Activated B cell treated with CpG ODN at 0.5 μM for 24 hours (primary cell): ENCODE data around the gene DRC3. TPM values are rescaled to one million over a fixed set of nuclear protein-coding genes. Genes with fewer than 3 reads are reported as not detected.

ENCODE experiments used
- ATAC-seq: fragments of 200-7000 bp; cut with Tn5 transposase; one replicate; pipeline ENCODE4 v1.10.0; 2021; ENCODE audit warnings: low read depth, mild to moderate bottlenecking, moderate library complexity
- CTCF ChIA-PET: fragments of 350-600 bp; sonication (Branson Sonifier 250); formaldehyde crosslinking; loops from one replicate; lab custom pipeline; 2021; ENCODE audit warnings: antibody characterized with exemption; lab: Charles Lee
- POLR2A ChIA-PET: fragments of 350-600 bp; sonication (Branson Sonifier 250); formaldehyde crosslinking; loops from one replicate; lab custom pipeline; 2021; ENCODE audit warnings: antibody characterized with exemption; lab: Charles Lee
- DNase-seq: peaks from one replicate; pipeline ENCODE4 v3.0.0; 2022
- H3K27ac Mint-ChIP-seq: one replicate; pipeline ENCODE4 v1.8.0; 2020; ENCODE audit warnings: mixed read lengths
- H3K27me3 Mint-ChIP-seq: one replicate; pipeline ENCODE4 v1.8.0; 2021; ENCODE audit warnings: mixed read lengths
- H3K36me3 Mint-ChIP-seq: one replicate; pipeline ENCODE4 v1.8.0; 2021; ENCODE audit warnings: low read depth, mixed read lengths
- H3K4me1 Mint-ChIP-seq: one replicate; pipeline ENCODE4 v1.8.0; 2021; ENCODE audit warnings: mixed read lengths
- H3K4me3 Mint-ChIP-seq: one replicate; pipeline ENCODE4 v1.8.0; 2020; ENCODE audit warnings: mild to moderate bottlenecking, mixed read lengths
- H3K9me3 Mint-ChIP-seq: one replicate; pipeline ENCODE4 v1.8.0; 2020; ENCODE audit warnings: mixed read lengths
- CTCF ChIP-seq: fragments of 200-600 bp; IDR thresholded peaks from one replicate; pipeline ENCODE4 v1.8.0; 2022; ENCODE audit warnings: antibody characterized with exemption, mild to moderate bottlenecking
- intact Hi-C: fragments of 100-400 bp; cut with micrococcal nuclease; formaldehyde crosslinking; loops from one replicate; pipeline ENCODE4 v1.15.1; 2024
- total RNA-seq: library from RNA; stranded (reverse); gene quantifications from 2 replicates; pipeline ENCODE4 v1.2.3, GENCODE V29; 2022

DRC3 gene
- total RNA-seq, 1 donor from 2014 or later: not detected

DNA sequence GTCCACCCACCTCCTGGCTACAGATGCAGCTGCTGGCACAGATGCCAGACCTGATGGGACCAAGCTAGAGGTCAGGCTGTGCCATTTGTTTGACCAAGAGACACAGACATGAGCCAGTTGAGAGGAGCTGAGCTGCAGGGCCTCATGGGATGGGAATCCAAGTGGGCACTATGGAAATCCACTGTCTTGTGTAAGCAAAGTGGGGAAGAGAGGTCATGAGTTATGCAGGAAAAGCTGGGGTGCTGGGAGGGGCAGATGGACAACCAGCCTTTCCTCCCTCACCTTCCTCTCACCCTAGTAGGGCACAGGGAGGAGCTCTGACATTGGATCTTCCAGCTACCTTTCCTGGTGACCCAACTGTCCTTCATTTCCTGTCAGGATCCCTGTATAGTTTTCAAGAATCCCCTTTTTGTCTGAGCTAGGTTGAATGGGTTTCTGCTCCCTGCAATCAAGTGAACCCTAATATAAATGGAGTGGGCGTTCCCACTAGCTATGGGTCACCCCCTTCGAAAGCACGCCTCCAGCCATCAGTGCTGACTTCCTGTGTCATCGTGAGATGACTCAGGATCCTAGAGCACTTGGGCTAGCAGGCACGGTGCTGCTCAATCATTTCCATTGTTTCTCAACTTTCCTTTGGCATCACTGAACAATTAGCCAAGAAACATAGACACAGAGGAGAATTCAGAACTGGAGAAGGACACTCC is 52.7 kb downstream of the DRC3 start:
- H3K4me3 Mint-ChIP-seq: no peak overlapping the region
- intact Hi-C loops: no loop called here

DNA sequence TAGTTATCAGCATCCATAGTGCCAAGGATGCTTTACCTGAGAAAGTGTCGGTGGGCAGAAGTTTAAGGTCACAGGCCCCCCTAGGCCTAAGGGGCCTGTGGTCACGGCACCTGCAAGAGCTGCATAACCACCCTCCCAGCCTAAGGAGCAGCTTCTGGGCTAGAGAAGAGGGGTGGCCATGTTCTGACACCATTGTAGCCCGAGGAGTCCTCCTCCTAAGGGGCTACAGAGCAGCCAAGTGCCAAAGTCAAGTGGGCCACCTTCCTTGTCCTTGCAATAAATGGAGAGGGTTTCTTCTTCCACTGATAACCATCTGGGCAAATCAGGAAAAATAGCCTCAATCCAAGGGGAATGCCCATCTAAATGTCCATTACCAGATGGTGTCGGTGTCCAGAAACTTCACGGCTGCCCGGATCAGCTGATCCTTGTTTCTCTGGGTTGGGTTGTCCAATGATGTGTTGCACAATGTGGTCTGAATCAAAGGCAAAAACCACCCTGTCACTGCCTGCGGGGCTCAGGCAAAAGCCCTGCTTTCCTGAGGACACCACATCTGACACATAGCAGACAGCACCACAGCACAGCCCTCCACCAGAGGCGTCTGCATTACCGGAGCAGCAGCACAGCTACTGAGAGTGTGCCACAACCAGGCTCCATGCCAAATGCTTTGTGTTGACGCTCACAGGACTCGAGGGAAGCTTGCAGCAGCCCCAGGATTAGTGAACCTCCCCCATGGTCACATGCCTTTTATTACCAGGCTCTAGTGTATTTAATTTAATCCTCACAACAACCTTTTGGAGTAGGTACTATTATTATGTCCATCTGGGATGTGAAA is 53.5 kb downstream of the DRC3 start:
- CTCF ChIA-PET: no interaction called here
- intact Hi-C loops: no loop called here
- H3K27me3 Mint-ChIP-seq: no peaks in the 10 kb centered on the region
- H3K36me3 Mint-ChIP-seq: peaks cover 50% of the 10 kb centered on the region
- no peak for DNase-seq
- TF ChIP-seq CTCF: no peak
- H3K9me3 Mint-ChIP-seq: no peaks in the 10 kb centered on the region
- POLR2A ChIA-PET: interaction anchor here (0.6 kb wide), 1 partner anchor 10 kb away, joined by 4 read pairs; no protein-coding TSS in a partner anchor
- H3K4me3 Mint-ChIP-seq: no peak overlapping the region
- ATAC-seq: no peak
- no peak overlapping the region for H3K27ac Mint-ChIP-seq
- H3K4me1 Mint-ChIP-seq: peaks cover 3% of the 10 kb centered on the region

More for the DNA sequence above, 52.7 kb downstream of the DRC3 start:
- DNase-seq (no peak), ATAC-seq (no peak)
- peaks cover 55% of the 10 kb centered on the region for H3K36me3 Mint-ChIP-seq
- no peaks in the 10 kb centered on the region for H3K9me3 Mint-ChIP-seq
- no peak for TF ChIP-seq CTCF
- ChIA-PET POLR2A (no interaction called here), CTCF (no interaction called here)
- H3K4me1 Mint-ChIP-seq: peaks cover 3% of the 10 kb centered on the region
- no peak overlapping the region for H3K27ac Mint-ChIP-seq
- no peaks in the 10 kb centered on the region for H3K27me3 Mint-ChIP-seq

GRCh38 chr17:18027280-18027679 is 54.6 kb downstream of the DRC3 start:
- DNase-seq: no peak
- H3K27me3 Mint-ChIP-seq: no peaks in the 10 kb centered on the region
- peaks cover 10% of the 10 kb centered on the region for H3K4me1 Mint-ChIP-seq
- intact Hi-C loops: no loop called here
- H3K9me3 Mint-ChIP-seq: no peaks in the 10 kb centered on the region
- no peak for TF ChIP-seq CTCF
- peaks cover 46% of the 10 kb centered on the region for H3K36me3 Mint-ChIP-seq
- ChIA-PET POLR2A (no interaction called here), CTCF (no interaction called here)
- H3K4me3 Mint-ChIP-seq: no peak overlapping the region
- ATAC-seq: no peak
- no peak overlapping the region for H3K27ac Mint-ChIP-seq

- DNase-seq (no peak), ATAC-seq (no peak)
- TF ChIP-seq CTCF: no peak
- H3K4me3 Mint-ChIP-seq: no peak overlapping the region
- CTCF ChIA-PET: no interaction called here
- no peaks in the 10 kb centered on the region for H3K27me3 Mint-ChIP-seq
- H3K4me1 Mint-ChIP-seq: peaks cover 19% of the 10 kb centered on the region
- H3K9me3 Mint-ChIP-seq: no peaks in the 10 kb centered on the region
- POLR2A ChIA-PET: no interaction called here
- H3K27ac Mint-ChIP-seq: no peak overlapping the region
- peaks cover 44% of the 10 kb centered on the region for H3K36me3 Mint-ChIP-seq
- intact Hi-C loops: no loop called here
Observed at GRCh38 chr17:18028114-18028951, 55.7 kb downstream of the DRC3 start.
